ENCODE measurements around the gene NCAM1.

Gene NCAM1

DNA sequence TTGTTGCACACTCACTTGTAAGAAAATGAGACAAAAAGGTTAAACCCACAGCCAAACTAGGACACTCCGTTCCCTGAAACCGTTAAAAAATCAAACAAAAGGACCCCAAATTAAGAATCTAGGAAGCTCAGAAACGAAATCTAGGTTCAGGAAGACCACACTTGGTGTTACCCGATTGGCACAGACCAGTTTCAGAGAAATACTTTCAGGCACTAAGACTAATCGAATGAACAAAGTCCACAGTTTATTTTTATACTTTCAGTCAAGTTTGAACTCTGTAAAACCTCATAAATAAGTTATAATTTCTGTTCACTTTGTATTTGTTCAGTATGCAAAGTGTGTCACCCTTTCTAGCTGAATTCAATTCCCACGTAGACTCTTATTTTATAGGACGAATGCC, 314.4 kb downstream of the NCAM1 start:
- no peak for TF ChIP-seq CTCF (IDR thresholded peaks at IDR 0.05; ENCODE audit: low read depth, low read length, missing control alignments)
- no peak for DNase-seq (ENCODE audit: extremely low read depth, low read depth)

GRCh38 chr11:113276466-113276865, 315.2 kb downstream of the NCAM1 start:
- TF ChIP-seq CTCF (IDR thresholded peaks at IDR 0.05; ENCODE audit: low read depth, low read length, missing control alignments): no peak
- H3K4me3 ChIP-seq (replicated peaks; ENCODE audit: low read depth, low read length): no peak overlapping the region
- DNase-seq (ENCODE audit: extremely low read depth, low read depth): no peak

More for the DNA sequence above, 314.4 kb downstream of the NCAM1 start:
- no peak overlapping the region for H3K4me3 ChIP-seq (replicated peaks; ENCODE audit: low read depth, low read length)

DNA sequence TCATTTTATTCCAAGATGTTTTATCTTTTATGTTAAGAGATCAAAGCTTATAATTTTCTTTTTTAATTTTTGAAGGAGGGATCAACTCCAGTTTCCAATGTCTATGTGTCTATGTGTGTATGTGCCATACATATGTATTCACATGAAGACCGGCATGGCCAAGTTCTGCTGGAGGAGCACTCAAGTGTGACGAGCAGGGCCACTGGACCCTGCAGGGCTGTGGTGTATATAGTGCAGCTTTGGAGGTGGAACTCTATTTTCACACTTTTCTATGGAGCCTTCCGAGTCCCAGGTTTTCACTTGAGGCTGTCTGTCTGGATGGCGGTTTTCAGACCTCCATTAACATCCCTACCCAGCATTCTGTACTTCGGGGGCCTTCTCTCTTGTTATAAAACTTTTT, 316.7 kb downstream of the NCAM1 start:
- no peak for TF ChIP-seq CTCF (IDR thresholded peaks at IDR 0.05; ENCODE audit: low read depth, low read length, missing control alignments)
- DNase-seq (ENCODE audit: extremely low read depth, low read depth): no peak
- no peak overlapping the region for H3K4me3 ChIP-seq (replicated peaks; ENCODE audit: low read depth, low read length)

GRCh38 chr11:113278481-113278880, 317.3 kb downstream of the NCAM1 start:
- TF ChIP-seq CTCF (IDR thresholded peaks at IDR 0.05; ENCODE audit: low read depth, low read length, missing control alignments): no peak
- H3K4me3 ChIP-seq (replicated peaks; ENCODE audit: low read depth, low read length): no peak overlapping the region
- DNase-seq (ENCODE audit: extremely low read depth, low read depth): no peak

DNA sequence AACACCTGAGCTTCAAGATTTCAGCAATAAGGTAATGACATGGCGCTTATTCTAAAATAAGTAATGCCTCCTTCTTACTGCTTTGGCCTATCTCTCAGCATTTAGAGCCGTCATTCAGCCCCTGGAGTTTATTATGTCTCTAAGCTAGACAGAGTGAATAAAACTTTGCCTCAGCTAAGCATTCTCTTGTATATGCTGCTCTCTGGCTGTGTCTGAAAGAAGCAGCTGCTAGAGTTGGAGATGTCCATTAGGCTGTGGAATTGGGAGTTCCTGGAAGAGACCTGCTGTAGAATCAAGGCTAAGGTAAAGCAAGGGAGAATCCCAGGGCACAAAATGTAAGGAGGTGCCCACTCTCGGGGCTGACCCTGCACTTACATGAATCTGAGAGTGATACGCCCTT, 317.7 kb downstream of the NCAM1 start:
- DNase-seq (ENCODE audit: extremely low read depth, low read depth): no peak
- H3K4me3 ChIP-seq (replicated peaks; ENCODE audit: low read depth, low read length): no peak overlapping the region
- TF ChIP-seq CTCF (IDR thresholded peaks at IDR 0.05; ENCODE audit: low read depth, low read length, missing control alignments): no peak

GRCh38 chr11:113279591-113279990, 318.4 kb downstream of the NCAM1 start:
- H3K4me3 ChIP-seq (replicated peaks; ENCODE audit: low read depth, low read length): no peak overlapping the region
- DNase-seq (ENCODE audit: extremely low read depth, low read depth): no peak
- no peak for TF ChIP-seq CTCF (IDR thresholded peaks at IDR 0.05; ENCODE audit: low read depth, low read length, missing control alignments)

- no peak for DNase-seq (ENCODE audit: extremely low read depth, low read depth)
- no peak for TF ChIP-seq CTCF (IDR thresholded peaks at IDR 0.05; ENCODE audit: low read depth, low read length, missing control alignments)
- no peak overlapping the region for H3K4me3 ChIP-seq (replicated peaks; ENCODE audit: low read depth, low read length)
Measured at GRCh38 chr11:113281052-113281725, 320.0 kb downstream of the NCAM1 start.

Measured in HFF-Myc (cell line).